HepG2 (cell line): ENCODE results near the gene ICAM5. TPM values are rescaled to one million over a fixed set of nuclear protein-coding genes. Genes with fewer than 3 reads are reported as not detected.

Source experiments
- ATF7 ChIP-seq, 2 experiments: fragments of 450-650 bp in 1 of 2; sonication (generic) in 1 of 2; formaldehyde crosslinking in 1 of 2; IDR thresholded peaks; 2 replicates each; pipeline versions ENCODE4 v1.4.0 to v1.6.1; 2016 to 2020; ENCODE audit warnings: antibody characterized with exemption in 1 of 2, mild to moderate bottlenecking in 1 of 2, missing genetic modification reagents in 1 of 2
- BRCA1 ChIP-seq: sonication (generic); formaldehyde crosslinking; IDR thresholded peaks from 2 replicates; pipeline ENCODE4 v1.4.0; 2020; ENCODE audit warnings: missing genetic modification reagents
- CBFB ChIP-seq: sonication (generic); formaldehyde crosslinking; IDR thresholded peaks from 2 replicates; pipeline ENCODE4 v1.4.0; 2020; ENCODE audit warnings: missing genetic modification reagents
- DMAP1 ChIP-seq: IDR thresholded peaks from 2 replicates; pipeline ENCODE4 v1.6.1; 2016
- FOXK2 ChIP-seq: fragments of 450-650 bp; IDR thresholded peaks from 2 replicates; pipeline ENCODE4 v1.6.1; 2016
- FOXO1 ChIP-seq: sonication (generic); formaldehyde crosslinking; IDR thresholded peaks from 2 replicates; pipeline ENCODE4 v1.4.0; 2020; ENCODE audit warnings: missing genetic modification reagents
- HMGA1 ChIP-seq: sonication (generic); formaldehyde crosslinking; conservative IDR thresholded peaks from 2 replicates; pipeline ENCODE4 v1.4.0; 2020; ENCODE audit warnings: missing genetic modification reagents
- HOXA3 ChIP-seq: sonication (generic); formaldehyde crosslinking; IDR thresholded peaks from 2 replicates; pipeline ENCODE4 v1.5.0; 2020; ENCODE audit warnings: missing genetic modification reagents
- KDM5A ChIP-seq: fragments of 200-600 bp; sonication (generic); IDR thresholded peaks from 2 replicates; pipeline ENCODE4 v1.7.0; 2018; ENCODE audit warnings: antibody characterized with exemption, mild to moderate bottlenecking, low read length, borderline replicate concordance
- KLF11 ChIP-seq: IDR thresholded peaks from 2 replicates; pipeline ENCODE4 v1.6.1; 2016; ENCODE audit warnings: missing compliant biosample characterization
- KMT2B ChIP-seq: IDR thresholded peaks from 2 replicates; pipeline ENCODE4 v1.6.1; 2016; ENCODE audit warnings: missing genetic modification reagents, missing compliant biosample characterization
- MAFG ChIP-seq: sonication (generic); formaldehyde crosslinking; IDR thresholded peaks from 2 replicates; pipeline ENCODE4 v1.5.1; 2020; ENCODE audit warnings: mild to moderate bottlenecking, missing genetic modification reagents
- RARA ChIP-seq: IDR thresholded peaks from 2 replicates; pipeline ENCODE4 v1.6.1; 2016; ENCODE audit warnings: missing genetic modification reagents, missing compliant biosample characterization
- SNAPC2 ChIP-seq: sonication (generic); formaldehyde crosslinking; IDR thresholded peaks from 2 replicates; pipeline ENCODE4 v1.8.1; 2022; ENCODE audit warnings: mild to moderate bottlenecking, missing genetic modification reagents
- TEF ChIP-seq: sonication (generic); formaldehyde crosslinking; IDR thresholded peaks from 2 replicates; pipeline ENCODE4 v1.5.0; 2020; ENCODE audit warnings: missing genetic modification reagents
- TOE1 ChIP-seq: sonication (generic); formaldehyde crosslinking; IDR thresholded peaks from 2 replicates; pipeline ENCODE4 v1.4.0; 2020; ENCODE audit warnings: mild to moderate bottlenecking, missing genetic modification reagents
- XRCC5 ChIP-seq: fragments of 200-400 bp; formaldehyde crosslinking; optimal IDR thresholded peaks from 2 replicates; pipeline ENCODE3; 2017; ENCODE audit warnings: mild to moderate bottlenecking, low read length
- ZFX ChIP-seq: sonication (generic); formaldehyde crosslinking; IDR thresholded peaks from 2 replicates; pipeline ENCODE4 v1.4.0; 2020; ENCODE audit warnings: mild to moderate bottlenecking, low read depth, missing genetic modification reagents, moderate library complexity
- ZNF101 ChIP-seq: sonication (generic); formaldehyde crosslinking; IDR thresholded peaks from 2 replicates; pipeline ENCODE4 v1.4.0; 2020; ENCODE audit warnings: mild to moderate bottlenecking, low read depth, missing genetic modification reagents, borderline replicate concordance
- ZNF329 ChIP-seq: sonication (generic); formaldehyde crosslinking; IDR thresholded peaks from 2 replicates; pipeline ENCODE4 v1.9.0; 2021; ENCODE audit warnings: low read depth, mild to moderate bottlenecking, missing genetic modification reagents
- ZNF431 ChIP-seq: sonication (generic); formaldehyde crosslinking; IDR thresholded peaks from 2 replicates; pipeline ENCODE4 v1.9.0; 2022; ENCODE audit warnings: missing genetic modification reagents, low read depth, mild to moderate bottlenecking, borderline replicate concordance
- ZNF883 ChIP-seq: sonication (generic); formaldehyde crosslinking; IDR thresholded peaks from 2 replicates; pipeline ENCODE4 v1.5.1; 2020; ENCODE audit warnings: mild to moderate bottlenecking, missing genetic modification reagents; ENCODE audit errors: not compliant biosample characterization
- polyA plus RNA-seq, 8 experiments: library from polyadenylated mRNA; depleted of rRNA in 3 of 8; stranded (reverse) in 7 of 8; unstranded in 1 of 8; fragments of >200 nt; fragmentation: Illumina TruSeq in 4 of 8; extraction: Trizol in 4 of 8; gene quantifications; 2 replicates each; pipeline versions ENCODE4 v1.2.1 to v1.2.3, GENCODE V29; 2011 to 2016; ENCODE audit warnings: low read depth in 4 of 8, missing spikeins in 1 of 8, mixed read lengths in 1 of 8; ENCODE audit not compliant: insufficient read depth in 1 of 8
- total RNA-seq, 5 experiments: library from RNA; depleted of rRNA; stranded (reverse); fragments of >200 nt; fragmentation: Illumina TruSeq; extraction: Trizol; gene quantifications; 2 replicates each; pipeline ENCODE4 v1.2.3, GENCODE V29; 2016; ENCODE audit warnings: low read depth in 1 of 5
- TF ChIP-seq, protein P1 (sequence below): sonication (generic); formaldehyde crosslinking; conservative IDR thresholded peaks from 2 replicates; pipeline ENCODE4 v1.8.1; 2023; ENCODE audit warnings: missing genetic modification reagents
- TF ChIP-seq, protein P2 (sequence below): sonication (generic); formaldehyde crosslinking; IDR thresholded peaks from 2 replicates; pipeline ENCODE4 v1.5.0; 2020; ENCODE audit warnings: missing genetic modification reagents, mild to moderate bottlenecking, borderline replicate concordance
- TF ChIP-seq, protein P3 (sequence below): sonication (generic); formaldehyde crosslinking; IDR thresholded peaks from 2 replicates; pipeline ENCODE4 v1.4.0; 2020; ENCODE audit warnings: missing genetic modification reagents, borderline replicate concordance

The ICAM5 gene
- total and polyA plus RNA-seq, 2 of the 13 experiments (the other 11 are each of a cell fraction or from before 2014, with no cell fraction given): 0.46 to 1.6 TPM

GRCh38 chr19:10251792-10252694 lies 37.7 kb upstream of the ICAM5 start, which contains the start of gene MRPL4 (continued):
- peak; percentile 99 for TF ChIP-seq ZFX (CRISPR knock-in tag)
- no peak for TF ChIP-seq TOE1 (CRISPR knock-in tag)
- peak; percentile 95 for TF ChIP-seq DMAP1 (CRISPR knock-in tag)
- peak; percentile 87 for TF ChIP-seq ZNF431
- TF ChIP-seq KLF11 (CRISPR knock-in tag): no peak
- TF ChIP-seq KDM5A: peak; percentile 97
- no peak for TF ChIP-seq MAFG (CRISPR knock-in tag)
- TF ChIP-seq, protein P1, sequence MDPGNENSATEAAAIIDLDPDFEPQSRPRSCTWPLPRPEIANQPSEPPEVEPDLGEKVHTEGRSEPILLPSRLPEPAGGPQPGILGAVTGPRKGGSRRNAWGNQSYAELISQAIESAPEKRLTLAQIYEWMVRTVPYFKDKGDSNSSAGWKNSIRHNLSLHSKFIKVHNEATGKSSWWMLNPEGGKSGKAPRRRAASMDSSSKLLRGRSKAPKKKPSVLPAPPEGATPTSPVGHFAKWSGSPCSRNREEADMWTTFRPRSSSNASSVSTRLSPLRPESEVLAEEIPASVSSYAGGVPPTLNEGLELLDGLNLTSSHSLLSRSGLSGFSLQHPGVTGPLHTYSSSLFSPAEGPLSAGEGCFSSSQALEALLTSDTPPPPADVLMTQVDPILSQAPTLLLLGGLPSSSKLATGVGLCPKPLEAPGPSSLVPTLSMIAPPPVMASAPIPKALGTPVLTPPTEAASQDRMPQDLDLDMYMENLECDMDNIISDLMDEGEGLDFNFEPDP (CRISPR knock-in tag): peak; percentile 100
- TF ChIP-seq FOXO1 (CRISPR knock-in tag): peak; percentile 57; the same call in 1 of the 2 replicates
- TF ChIP-seq XRCC5: peak; percentile 38
- TF ChIP-seq SNAPC2 (CRISPR knock-in tag): no peak; the same call in 1 of the 2 replicates
- TF ChIP-seq, protein P2, sequence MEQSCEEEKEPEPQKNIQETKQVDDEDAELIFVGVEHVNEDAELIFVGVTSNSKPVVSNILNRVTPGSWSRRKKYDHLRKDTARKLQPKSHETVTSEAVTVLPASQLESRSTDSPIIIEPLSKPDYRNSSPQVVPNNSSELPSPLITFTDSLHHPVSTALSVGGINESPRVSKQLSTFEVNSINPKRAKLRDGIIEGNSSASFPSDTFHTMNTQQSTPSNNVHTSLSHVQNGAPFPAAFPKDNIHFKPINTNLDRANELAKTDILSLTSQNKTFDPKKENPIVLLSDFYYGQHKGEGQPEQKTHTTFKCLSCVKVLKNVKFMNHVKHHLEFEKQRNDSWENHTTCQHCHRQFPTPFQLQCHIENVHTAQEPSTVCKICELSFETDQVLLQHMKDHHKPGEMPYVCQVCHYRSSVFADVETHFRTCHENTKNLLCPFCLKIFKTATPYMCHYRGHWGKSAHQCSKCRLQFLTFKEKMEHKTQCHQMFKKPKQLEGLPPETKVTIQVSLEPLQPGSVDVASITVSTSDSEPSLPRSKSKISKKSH (CRISPR knock-in tag): 0 out of 2 replicates have a peak, but pooled peaks have one; percentile 45
- TF ChIP-seq, protein P3, sequence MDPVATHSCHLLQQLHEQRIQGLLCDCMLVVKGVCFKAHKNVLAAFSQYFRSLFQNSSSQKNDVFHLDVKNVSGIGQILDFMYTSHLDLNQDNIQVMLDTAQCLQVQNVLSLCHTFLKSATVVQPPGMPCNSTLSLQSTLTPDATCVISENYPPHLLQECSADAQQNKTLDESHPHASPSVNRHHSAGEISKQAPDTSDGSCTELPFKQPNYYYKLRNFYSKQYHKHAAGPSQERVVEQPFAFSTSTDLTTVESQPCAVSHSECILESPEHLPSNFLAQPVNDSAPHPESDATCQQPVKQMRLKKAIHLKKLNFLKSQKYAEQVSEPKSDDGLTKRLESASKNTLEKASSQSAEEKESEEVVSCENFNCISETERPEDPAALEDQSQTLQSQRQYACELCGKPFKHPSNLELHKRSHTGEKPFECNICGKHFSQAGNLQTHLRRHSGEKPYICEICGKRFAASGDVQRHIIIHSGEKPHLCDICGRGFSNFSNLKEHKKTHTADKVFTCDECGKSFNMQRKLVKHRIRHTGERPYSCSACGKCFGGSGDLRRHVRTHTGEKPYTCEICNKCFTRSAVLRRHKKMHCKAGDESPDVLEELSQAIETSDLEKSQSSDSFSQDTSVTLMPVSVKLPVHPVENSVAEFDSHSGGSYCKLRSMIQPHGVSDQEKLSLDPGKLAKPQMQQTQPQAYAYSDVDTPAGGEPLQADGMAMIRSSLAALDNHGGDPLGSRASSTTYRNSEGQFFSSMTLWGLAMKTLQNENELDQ (CRISPR knock-in tag): no peak
- peak; percentile 99 for TF ChIP-seq HOXA3 (CRISPR knock-in tag)
- TF ChIP-seq ATF7 (IDR thresholded peaks at IDR 0.05): peak; percentile 98
- no peak; the same call in 1 of the 2 replicates for TF ChIP-seq ATF7 (CRISPR knock-in tag; IDR thresholded peaks at IDR 0.05)
- TF ChIP-seq ZNF883 (CRISPR knock-in tag): peak; percentile 81
- TF ChIP-seq RARA (CRISPR knock-in tag): peak; percentile 91
- no peak for TF ChIP-seq BRCA1 (CRISPR knock-in tag)
- peak; percentile 94; the same call in 1 of the 2 replicates for TF ChIP-seq CBFB (CRISPR knock-in tag)
- TF ChIP-seq FOXK2: no peak
- no peak for TF ChIP-seq HMGA1
- TF ChIP-seq ZNF329: peak; percentile 27; the same call in 1 of the 2 replicates
- TF ChIP-seq ZNF101 (CRISPR knock-in tag): no peak
- peak; percentile 59; the same call in 1 of the 2 replicates for TF ChIP-seq TEF (CRISPR knock-in tag)
- peak; percentile 97 for TF ChIP-seq KMT2B (CRISPR knock-in tag)
